Fibroblast of lung (primary cell): ENCODE results near the gene JMJD4. TPM values are rescaled to one million over a fixed set of nuclear protein-coding genes. Genes with fewer than 3 reads are reported as not detected.
A peak's percentile ranks its signal among the peaks of the same experiment; 100 is the strongest.

ENCODE experiments used
- DNase-seq, 2 donors: peaks; one replicate each; pipeline versions ENCODE4 v3.0.0 to v3.0.0-alpha.2; 2010; ENCODE audit warnings: low read depth in 2 of 2
- H2AFZ ChIP-seq: 2 replicates; pipeline ENCODE4 v1.5.1; 2012; ENCODE audit warnings: low read length, control low read depth, inconsistent platforms
- H3K27ac ChIP-seq: 2 replicates; pipeline ENCODE4 v1.5.1; 2011; ENCODE audit warnings: low read length, control low read depth; ENCODE audit not compliant: insufficient read depth
- H3K27me3 ChIP-seq: 2 replicates; pipeline ENCODE4 v1.5.1; 2011; ENCODE audit warnings: mild to moderate bottlenecking, low read length; ENCODE audit not compliant: control insufficient read depth, insufficient read depth
- H3K36me3 ChIP-seq: 2 replicates; pipeline ENCODE4 v1.5.1; 2011; ENCODE audit warnings: low read length; ENCODE audit not compliant: control insufficient read depth, insufficient read depth
- H3K4me1 ChIP-seq: 2 replicates; pipeline ENCODE4 v1.5.1; 2011; ENCODE audit warnings: low read length; ENCODE audit not compliant: control insufficient read depth, insufficient read depth; ENCODE audit errors: extremely low read depth
- H3K4me2 ChIP-seq: 2 replicates; pipeline ENCODE4 v1.5.1; 2011; ENCODE audit warnings: low read length, control low read depth; ENCODE audit not compliant: insufficient read depth; ENCODE audit errors: extremely low read depth
- H3K4me3 ChIP-seq, 4 experiments: fragments of 200-600 bp in 1 of 4; sonication (generic) in 1 of 4; replicated peaks in 1 of 4; 2 replicates each; pipeline ENCODE4 v1.5.1; 2011 to 2016; ENCODE audit warnings: low read length in 4 of 4, low read depth in 3 of 4, mild to moderate bottlenecking in 3 of 4, control low read depth in 2 of 4, inconsistent platforms in 1 of 4, mixed read lengths in 1 of 4; ENCODE audit not compliant: insufficient read depth in 1 of 4; ENCODE audit errors: control extremely low read depth in 1 of 4
- H3K79me2 ChIP-seq: 2 replicates; pipeline ENCODE4 v1.5.1; 2012; ENCODE audit warnings: mild to moderate bottlenecking, low read length, inconsistent platforms; ENCODE audit not compliant: control insufficient read depth, insufficient read depth
- H3K9ac ChIP-seq: 2 replicates; pipeline ENCODE4 v1.5.1; 2011; ENCODE audit warnings: mild to moderate bottlenecking, low read length, control low read depth; ENCODE audit not compliant: insufficient read depth
- H3K9me3 ChIP-seq: 2 replicates; pipeline ENCODE4 v1.5.1; 2012; ENCODE audit warnings: low read depth, low read length; ENCODE audit not compliant: control insufficient read depth, insufficient read depth
- H4K20me1 ChIP-seq: 2 replicates; pipeline ENCODE4 v1.5.1; 2011; ENCODE audit warnings: low read length; ENCODE audit not compliant: control insufficient read depth, insufficient read depth; ENCODE audit errors: extremely low read depth
- CTCF ChIP-seq, 2 donors: IDR thresholded peaks in 1 of 2; conservative IDR thresholded peaks in 1 of 2; 1 replicate in 1 of 2; 2 replicates in 1 of 2; pipeline ENCODE4 v1.5.1; 2011 to 2012; ENCODE audit warnings: low read length in 2 of 2, control low read depth in 1 of 2, inconsistent platforms in 1 of 2, low read depth in 1 of 2, mild to moderate bottlenecking in 1 of 2
- EZH2 ChIP-seq: IDR thresholded peaks from 2 replicates; pipeline ENCODE4 v1.5.1; 2012; ENCODE audit warnings: low read length, control low read depth, mild to moderate bottlenecking; ENCODE audit errors: missing control alignments
- polyA plus RNA-seq, 2 donors: library from polyadenylated mRNA; depleted of rRNA in 1 of 2; stranded (reverse) in 1 of 2; unstranded in 1 of 2; fragments of >200 nt; gene quantifications; 2 replicates each; pipeline ENCODE4 v1.2.1, GENCODE V29; 2011 to 2012; ENCODE audit warnings: missing spikeins in 1 of 2
- total RNA-seq: library from RNA; depleted of rRNA; stranded (reverse); fragments of >200 nt; gene quantifications from 2 replicates; pipeline ENCODE4 v1.2.1, GENCODE V29; 2014

Gene JMJD4
- total and polyA plus RNA-seq, 2 donors (not counting 1 experiment from before 2014, with no cell fraction given), result 12.1 to 26.4 TPM

- no peak for DNase-seq
- peaks cover 4% of the 10 kb centered on the region for H3K4me1 ChIP-seq
- no peaks in the 10 kb centered on the region for H4K20me1 ChIP-seq
- peak overlapping the region; percentile 86 to 92 (median 88) for H3K4me3 ChIP-seq
- no peaks in the 10 kb centered on the region for H3K27me3 ChIP-seq
- peaks cover 6% of the 10 kb centered on the region for H3K36me3 ChIP-seq
- H3K9me3 ChIP-seq, result no peaks in the 10 kb centered on the region
- H2AFZ ChIP-seq, result no peak overlapping the region
- H3K79me2 ChIP-seq, result peaks cover 45% of the 10 kb centered on the region
- TF ChIP-seq CTCF (conservative IDR thresholded peaks at IDR 0.05 in 1 of 2, IDR thresholded peaks at IDR 0.05 in 1 of 2; ENCODE audit: low read depth in 1 of 2, low read length in 2 of 2), result no peak
- TF ChIP-seq EZH2, result no peak
- peak overlapping the region; percentile 88 for H3K9ac ChIP-seq
- peak overlapping the region; percentile 89 for H3K4me2 ChIP-seq
- H3K27ac ChIP-seq, result peak overlapping the region; percentile 70
Measured at GRCh38 chr1:227734546-227734855, 601 bp downstream of the JMJD4 start.

- Histone ChIP-seq H4K20me1 (no peaks in the 10 kb centered on the region), H3K79me2 (peaks cover 41% of the 10 kb centered on the region), H3K27me3 (no peaks in the 10 kb centered on the region), H3K4me2 (peak overlapping the region; percentile 89), H3K36me3 (peaks cover 6% of the 10 kb centered on the region), H2AFZ (no peak overlapping the region), H3K9me3 (no peaks in the 10 kb centered on the region), H3K27ac (peak overlapping the region; percentile 70), H3K4me1 (peaks cover 4% of the 10 kb centered on the region), H3K9ac (no peak overlapping the region), H3K4me3 (peak overlapping the region; percentile 86 to 92 (median 88))
- no peak for TF ChIP-seq CTCF (conservative IDR thresholded peaks at IDR 0.05 in 1 of 2, IDR thresholded peaks at IDR 0.05 in 1 of 2; ENCODE audit: low read depth in 1 of 2, low read length in 2 of 2)
- DNase-seq, result no peak
Measured at GRCh38 chr1:227733751-227734545, 1.2 kb downstream of the JMJD4 start.

- Histone ChIP-seq H2AFZ (no peak overlapping the region), H4K20me1 (no peaks in the 10 kb centered on the region), H3K27ac (no peak overlapping the region), H3K36me3 (peaks cover 6% of the 10 kb centered on the region), H3K79me2 (peaks cover 41% of the 10 kb centered on the region), H3K9ac (no peak overlapping the region), H3K9me3 (no peaks in the 10 kb centered on the region), H3K4me1 (peaks cover 4% of the 10 kb centered on the region), H3K27me3 (no peaks in the 10 kb centered on the region), H3K4me2 (no peak overlapping the region), H3K4me3 (no peak overlapping the region)
- no peak for DNase-seq
- TF ChIP-seq CTCF (conservative IDR thresholded peaks at IDR 0.05 in 1 of 2, IDR thresholded peaks at IDR 0.05 in 1 of 2; ENCODE audit: low read depth in 1 of 2, low read length in 2 of 2) (no peak), EZH2 (no peak)
Measured at GRCh38 chr1:227733309-227733705, 1.8 kb downstream of the JMJD4 start.
